Erythroblast (primary cell): ENCODE data around the gene EHD1.

Source experiments
- DNase-seq, 2 experiments: peaks; one replicate each; lab custom pipeline; 2025; lab: John Stamatoyannopoulos, UW
- GATA1 ChIP-seq: IDR thresholded peaks from 2 replicates; pipeline ENCODE4 v1.6.1; 2011; ENCODE audit warnings: low read depth, mild to moderate bottlenecking, control low read depth, low read length, moderate library complexity
- POLR2A ChIP-seq: IDR thresholded peaks from 2 replicates; pipeline ENCODE4 v1.6.1; 2011; ENCODE audit warnings: mild to moderate bottlenecking, low read length

EHD1 gene

DNA sequence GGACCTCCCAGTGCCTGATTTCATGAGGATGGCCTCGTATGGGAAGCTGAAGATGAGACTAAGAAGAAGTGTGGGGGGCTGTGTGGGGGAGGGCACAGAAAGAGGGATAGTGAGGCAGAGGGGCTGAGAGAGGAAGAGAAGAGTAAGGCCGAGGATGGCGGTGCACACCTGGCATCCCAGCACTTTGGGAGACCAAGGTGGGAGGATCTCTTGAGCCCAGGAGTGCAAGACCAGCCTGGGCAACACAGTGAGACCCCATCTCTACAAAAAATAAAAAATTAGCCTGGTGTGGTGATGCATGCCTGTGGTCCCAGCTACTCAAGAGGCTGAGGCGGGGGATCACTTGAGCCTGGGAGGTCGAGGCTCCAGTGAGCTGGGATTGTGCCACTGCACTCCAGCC is 13.5 kb upstream of the EHD1 start:
- no peak for DNase-seq
- TF ChIP-seq GATA1 = no peak

DNA sequence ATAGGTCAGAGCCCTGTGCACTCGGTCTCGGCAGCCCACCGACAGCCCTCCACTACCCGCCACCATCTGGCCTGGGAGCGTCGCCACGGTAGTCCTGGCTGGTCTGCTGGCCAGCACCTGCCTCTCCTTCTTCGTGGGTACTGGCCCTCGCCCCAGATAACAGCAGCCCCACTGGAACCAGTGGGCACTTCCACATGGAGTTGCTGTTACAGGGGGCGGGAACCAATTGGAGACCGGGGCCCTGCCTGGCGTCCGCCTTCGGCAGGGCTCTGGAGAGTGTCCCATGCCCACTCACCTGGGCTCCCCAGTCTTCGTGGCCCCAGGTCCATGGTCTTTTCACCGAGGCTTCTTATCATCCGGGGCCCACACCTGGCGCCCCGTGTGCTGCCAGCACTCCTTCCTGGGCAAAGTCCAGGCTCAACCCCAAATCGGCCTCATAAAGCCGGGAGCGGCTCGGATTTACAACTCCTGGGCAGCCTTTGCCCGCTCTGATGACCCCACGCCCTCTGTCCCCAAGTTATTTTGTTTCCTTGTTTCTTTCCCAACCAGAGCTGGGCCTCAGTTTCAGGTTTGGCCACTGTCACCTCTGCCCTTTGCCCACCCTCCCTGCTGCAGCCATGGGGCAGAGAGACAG is 12.9 kb upstream of the EHD1 start:
- TF ChIP-seq GATA1 (no peak), POLR2A (no peak)
- DNase-seq = no peak

DNA sequence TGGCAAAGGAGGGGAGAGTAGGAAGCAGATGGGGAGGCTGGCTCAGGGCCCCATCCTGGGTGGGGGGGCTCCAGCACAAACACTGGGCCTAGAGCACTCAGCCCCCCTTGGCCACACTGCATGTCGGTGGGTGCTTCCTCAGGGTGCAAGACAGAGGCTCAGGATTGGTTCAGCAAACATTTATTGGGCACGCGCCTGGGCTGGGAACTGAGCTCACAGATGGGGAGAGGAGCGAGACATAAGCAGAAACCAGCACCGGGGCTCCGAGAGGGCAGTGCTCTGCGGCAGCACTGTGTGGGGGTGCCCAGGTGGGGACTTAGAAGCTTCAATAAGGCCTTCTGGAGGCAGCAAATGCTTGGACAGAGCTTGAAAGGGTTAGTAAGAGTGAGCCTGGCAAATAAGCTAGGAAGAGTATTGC is 12.1 kb upstream of the EHD1 start:
- TF ChIP-seq POLR2A (no peak), GATA1 (no peak)

DNA sequence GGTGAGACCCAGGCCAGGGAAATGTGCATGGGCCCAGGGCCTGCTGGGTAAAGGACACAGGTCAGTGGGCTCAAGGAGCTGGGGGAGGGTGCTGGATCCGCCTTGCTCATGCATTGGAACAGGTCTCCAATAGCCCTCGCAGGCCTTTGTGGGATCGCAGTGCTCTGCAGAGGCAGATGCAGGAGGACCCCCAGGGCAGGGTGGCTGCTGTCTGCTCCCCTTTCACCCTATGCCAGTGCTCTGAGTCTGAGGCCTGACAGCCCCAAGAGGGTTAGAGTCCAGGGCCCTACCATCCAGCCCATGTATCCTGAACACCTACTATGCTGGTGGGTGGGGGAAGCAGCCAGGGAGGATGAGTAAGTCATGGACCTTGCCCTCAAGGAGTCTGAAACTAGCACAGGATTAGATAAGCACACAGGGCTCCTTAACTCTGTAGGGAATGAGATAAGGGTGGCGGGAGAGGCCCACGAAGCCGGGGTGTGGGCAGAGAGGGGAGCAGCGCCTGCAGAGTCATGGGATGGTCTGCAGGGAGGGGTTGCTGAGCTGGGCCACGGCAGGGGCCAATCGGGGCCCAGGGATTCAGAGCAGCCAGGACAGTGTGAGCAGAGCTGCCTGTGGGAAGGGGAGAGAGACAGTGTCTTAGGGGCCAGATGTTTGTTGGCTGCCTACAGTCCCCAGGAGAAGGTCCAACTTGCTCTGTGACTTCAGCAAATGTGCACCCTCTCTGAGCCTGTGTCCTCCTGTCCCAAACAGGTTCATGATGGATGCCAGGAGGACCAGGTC is 10.5 kb upstream of the EHD1 start:
- TF ChIP-seq GATA1 (peak; percentile 98), POLR2A (peak; percentile 95)
- DNase-seq = peak; percentile 98 to 100

More for the DNA sequence above, 12.1 kb upstream of the EHD1 start:
- peak in 1 of 2 experiments; percentile 38 for DNase-seq

DNA sequence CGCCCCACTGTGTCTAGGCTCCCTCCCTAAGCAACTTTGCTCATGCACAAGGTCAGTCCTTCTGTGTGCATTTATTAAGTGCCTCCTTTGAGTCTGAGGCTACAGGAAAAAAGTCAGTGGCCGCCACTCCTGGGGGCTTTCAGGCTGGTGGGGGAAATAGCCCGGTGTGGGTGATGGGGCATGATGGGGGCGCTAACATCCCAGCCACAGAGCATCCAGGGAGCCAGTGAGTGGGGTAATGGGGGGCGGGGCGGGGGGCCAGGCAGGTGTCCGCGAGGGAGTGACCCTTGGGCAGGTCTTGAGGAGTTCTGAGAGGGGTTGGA is 9.9 kb upstream of the EHD1 start:
- DNase-seq = no peak
- no peak for TF ChIP-seq POLR2A
- no peak for TF ChIP-seq GATA1

DNA sequence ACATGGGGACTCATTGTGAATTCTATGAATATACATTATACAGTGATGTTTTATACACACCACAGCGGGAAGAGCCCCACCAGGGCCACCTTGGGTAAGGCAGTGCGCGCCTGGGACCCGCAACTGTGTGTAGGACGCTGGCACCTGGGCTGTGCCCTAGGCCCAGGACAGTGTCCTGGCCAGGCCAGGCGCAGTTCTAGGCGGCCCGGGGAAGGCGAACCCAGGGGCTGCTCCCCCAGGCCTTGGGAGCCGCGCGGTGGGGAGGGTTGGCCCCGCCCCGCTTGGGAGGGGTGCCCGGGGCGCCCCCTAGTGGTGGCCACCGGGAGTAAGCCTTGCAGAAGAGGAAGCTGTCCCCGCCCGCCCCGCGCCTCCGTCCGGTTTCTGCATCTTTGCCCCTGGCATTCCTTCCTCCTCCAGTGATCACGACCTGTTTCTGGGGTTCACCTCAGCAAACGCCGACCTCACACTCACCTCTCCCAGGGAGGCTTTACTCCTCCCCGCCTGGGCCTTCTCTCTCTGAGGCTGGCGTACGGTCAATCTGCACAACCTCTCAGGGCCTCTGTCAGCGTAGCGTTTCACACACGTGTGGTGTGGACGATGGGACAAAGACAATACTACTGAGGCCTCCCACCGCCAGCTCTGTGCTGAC is 9.5 kb upstream of the EHD1 start:
- DNase-seq = peak; percentile 90 to 95
- TF ChIP-seq GATA1 = no peak
- peak; percentile 58 for TF ChIP-seq POLR2A

DNA sequence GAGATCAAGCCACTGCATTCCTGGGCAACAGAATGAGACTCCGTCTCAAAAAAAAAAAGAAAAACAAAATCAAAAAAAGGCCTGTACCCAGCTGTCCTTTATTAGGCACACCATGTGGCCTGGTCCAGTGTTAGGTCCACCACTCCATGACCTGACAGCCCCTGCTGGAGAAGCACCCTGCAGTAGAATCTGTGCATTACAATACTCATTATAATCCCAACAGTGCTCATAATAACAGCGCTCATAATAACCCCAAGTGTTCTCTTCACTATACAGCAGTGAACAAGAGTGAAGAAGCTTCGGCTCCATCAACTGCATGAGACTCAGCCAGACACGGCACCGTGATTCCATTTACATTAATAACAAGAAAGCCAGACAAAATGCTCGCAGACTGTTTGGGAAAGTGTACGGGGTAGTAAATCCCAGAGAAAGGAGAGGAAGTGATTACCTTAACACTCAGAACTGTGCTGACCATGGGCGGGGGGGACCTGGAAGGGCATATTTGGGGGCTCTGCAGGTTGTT is 8.9 kb upstream of the EHD1 start:
- TF ChIP-seq GATA1 = no peak
- no peak for DNase-seq

DNA sequence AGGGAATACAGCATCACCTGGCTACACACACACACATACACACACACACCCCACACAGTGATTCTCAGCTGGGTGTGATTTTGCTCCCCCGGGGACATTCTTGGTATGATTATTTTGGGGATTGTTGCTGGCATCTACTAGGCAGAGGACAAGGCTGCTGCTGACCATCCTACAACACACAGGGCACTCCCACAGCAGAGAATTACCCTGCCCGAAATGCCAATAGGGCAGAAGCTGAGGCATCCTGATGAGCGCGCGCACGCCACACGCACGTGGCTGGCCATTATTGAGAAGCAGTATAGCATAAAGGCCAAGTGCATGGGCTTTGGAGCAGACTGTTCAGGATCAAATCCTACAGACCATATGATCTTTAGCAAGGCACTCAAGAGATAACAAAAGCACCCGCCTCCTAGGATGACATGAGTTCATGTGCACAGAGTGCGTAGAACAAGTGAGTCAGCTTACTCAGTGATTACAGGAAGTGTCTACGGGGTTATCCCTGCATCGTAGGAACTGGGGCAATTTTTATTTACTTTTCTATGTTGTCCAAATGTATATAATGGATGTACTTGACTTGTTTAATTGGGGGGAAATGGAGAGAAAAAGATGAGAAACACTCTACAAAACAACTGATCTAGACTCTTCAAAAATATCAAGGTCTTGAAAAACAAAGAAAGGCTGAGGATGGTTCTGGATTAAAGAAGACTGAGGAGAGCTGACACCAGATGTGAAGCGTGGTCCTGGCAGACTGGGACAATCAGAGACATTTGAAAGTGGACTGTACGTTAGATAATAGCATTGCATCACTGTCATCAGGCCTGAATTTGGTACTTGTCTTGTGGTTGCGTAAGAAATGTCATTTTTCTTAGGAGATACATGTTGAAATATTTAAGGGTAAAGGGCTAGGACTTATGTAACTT is 7.2 kb upstream of the EHD1 start:
- peak; percentile 92 for TF ChIP-seq POLR2A
- peak; percentile 69 for TF ChIP-seq GATA1
- peak; percentile 94 to 97 for DNase-seq

DNA sequence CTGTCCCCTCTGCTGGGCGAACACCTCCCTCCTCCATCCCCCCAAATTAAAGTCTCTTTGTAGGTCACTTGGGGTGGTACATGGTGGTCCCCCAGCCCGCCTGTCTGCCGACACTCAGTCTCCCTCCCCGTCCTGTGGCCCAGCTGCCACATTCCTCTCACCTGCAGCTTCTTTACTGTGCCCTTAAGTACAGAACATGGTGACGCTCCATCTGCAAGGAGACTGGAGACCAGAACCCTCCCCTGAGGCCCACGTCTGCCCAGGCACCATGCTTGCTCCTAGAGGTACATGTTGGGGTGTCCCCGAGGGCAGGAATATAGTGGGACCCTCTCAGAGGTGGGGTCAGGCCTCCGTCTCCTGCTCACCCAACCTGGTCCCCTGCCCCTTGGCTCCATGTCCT is 5.6 kb upstream of the EHD1 start:
- TF ChIP-seq GATA1 = no peak
- no peak for DNase-seq

DNA sequence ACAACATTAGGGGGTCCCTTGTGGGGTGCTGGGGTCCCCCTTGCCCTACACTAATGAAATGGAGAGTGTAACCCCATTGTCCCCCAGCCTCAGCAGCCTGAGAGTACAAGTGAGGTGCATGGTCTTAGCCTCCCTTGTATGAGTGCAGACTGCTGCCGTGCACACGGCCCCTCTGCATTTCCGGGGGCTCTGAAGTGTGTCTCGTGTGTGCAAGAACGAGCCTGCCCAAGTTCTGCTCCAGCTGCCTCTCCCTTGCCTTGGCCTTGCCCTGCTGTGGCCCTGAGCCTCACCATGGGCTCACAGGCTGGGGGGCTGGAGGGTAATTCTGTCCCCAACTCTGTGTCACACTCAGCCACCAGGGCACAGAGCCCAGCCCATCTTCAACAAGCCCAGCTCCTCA is 5.2 kb upstream of the EHD1 start:
- TF ChIP-seq GATA1 = no peak
- no peak for TF ChIP-seq POLR2A
- DNase-seq = no peak

DNA sequence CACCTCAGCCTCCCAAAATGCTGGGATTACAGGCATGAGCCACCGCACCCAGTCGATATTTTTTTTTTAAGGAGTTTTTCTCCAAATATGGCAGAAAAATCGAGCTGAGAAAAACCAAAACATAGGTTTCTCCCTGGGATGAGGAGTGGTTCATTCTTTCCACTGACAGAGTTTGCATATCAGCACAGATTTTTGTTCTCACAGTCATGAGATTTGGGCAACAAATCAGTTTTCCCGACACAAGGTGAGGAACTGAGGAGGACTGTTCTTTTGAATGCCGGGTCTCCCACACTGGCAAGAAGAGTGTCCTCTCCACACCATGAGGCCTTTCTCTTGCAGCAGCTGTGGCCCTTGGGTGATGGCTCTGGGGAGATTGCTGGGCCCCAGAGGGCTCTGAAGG is 3.8 kb upstream of the EHD1 start:
- TF ChIP-seq POLR2A = no peak
- no peak for TF ChIP-seq GATA1
- no peak for DNase-seq

DNA sequence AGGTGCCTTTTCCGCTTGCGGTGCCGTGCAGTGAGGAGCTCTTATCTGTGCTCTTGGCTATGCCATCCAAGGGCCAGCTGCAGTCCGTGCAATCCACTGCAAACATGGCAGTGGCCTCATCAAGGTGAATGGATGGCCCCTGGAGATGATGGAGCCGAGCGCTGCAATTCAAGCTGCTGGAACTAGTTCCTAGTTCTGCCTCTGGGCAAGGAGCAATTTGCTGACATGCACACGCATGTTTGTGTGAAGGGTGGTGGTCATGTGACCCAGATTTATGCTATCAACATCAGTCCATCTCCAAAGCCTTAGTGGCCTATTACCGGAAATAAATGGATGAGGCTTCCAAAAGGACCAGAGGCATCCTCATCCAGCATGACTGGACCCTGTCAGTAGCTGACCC is 3.1 kb upstream of the EHD1 start:
- no peak for DNase-seq
- TF ChIP-seq POLR2A (no peak), GATA1 (no peak)

DNA sequence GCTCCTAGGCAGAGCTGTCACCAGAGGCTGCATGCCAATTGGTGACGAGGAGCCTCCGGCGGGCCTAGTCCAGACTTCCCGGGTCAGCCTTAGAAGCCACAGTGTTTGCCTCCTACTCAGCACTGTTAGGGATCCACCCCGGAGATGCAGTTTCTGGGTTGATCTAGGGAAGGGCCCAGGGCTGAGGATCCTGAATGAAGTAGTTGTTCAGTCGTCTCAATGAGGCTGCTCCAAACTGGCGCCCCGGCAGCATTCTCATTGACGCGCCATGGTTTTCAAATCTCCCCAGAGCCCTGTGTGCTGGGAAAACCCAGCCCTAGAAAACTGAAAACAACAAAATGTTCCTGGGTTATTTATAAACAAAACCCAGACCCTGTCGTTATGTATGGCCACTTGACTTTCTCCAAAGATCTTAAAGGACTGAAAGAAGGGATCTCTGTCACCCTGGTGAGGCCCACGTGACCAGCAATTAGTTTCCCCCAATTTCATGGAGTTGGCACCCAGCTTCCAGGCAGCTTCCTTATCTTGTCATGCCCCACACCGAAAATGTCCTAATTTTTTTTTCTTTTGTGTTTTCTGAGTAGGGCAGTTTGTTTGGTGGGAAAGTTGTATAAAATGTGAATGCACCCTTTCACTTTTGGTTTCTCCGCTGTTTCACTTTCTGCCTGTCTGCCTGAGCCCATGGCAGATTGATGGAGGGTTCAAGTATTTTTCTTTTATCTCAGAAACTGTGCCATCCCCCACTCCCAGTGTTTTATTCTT is 2.0 kb upstream of the EHD1 start:
- TF ChIP-seq GATA1 (no peak), POLR2A (no peak)
- peak in 1 of 2 experiments; percentile 53 for DNase-seq
